Stimulated activated CD4-positive, alpha-beta T cell treated with anti-CD3 and anti-CD28 coated beads, Interleukin-12 subunit alpha, Interleukin-12 subunit beta, amount 100 ng/mL, for 24 hours (primary cell): ENCODE results near the gene ZNF460.

Experiments
- DNase-seq, 2 experiments: peaks; one replicate each; pipeline ENCODE4 v3.0.0-alpha.2; 2020; ENCODE audit warnings: low read depth in 2 of 2

The ZNF460 gene

GRCh38 chr19:57279418-57280164, 694 bp upstream of the ZNF460 start:
- DNase-seq, result peak; percentile 69 to 72

- no peak for DNase-seq
These were observed 696 bp downstream of the ZNF460 start for GRCh38 chr19:57280962-57281400.

GRCh38 chr19:57282011-57282643, 1.8 kb downstream of the ZNF460 start:
- DNase-seq, result no peak

DNA sequence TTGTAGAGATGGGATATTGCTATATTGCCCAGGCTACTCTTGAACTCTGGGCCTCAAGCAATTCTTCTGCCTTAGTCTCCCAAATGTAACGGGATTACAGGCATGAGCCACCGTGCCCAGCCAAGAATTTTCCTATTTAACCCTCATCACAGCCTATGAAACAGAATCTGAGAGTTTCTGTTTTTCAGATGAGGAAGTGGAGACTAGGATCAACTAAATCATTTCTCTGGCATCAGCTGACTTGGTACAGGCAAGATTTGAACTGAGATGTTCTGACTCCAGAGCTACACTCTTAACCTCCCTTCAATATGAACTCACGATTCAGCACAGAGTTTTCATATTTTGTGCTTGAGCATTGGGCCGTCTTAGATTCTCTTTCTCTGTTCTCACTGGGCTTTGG, 8.1 kb downstream of the ZNF460 start:
- DNase-seq, result no peak

DNA sequence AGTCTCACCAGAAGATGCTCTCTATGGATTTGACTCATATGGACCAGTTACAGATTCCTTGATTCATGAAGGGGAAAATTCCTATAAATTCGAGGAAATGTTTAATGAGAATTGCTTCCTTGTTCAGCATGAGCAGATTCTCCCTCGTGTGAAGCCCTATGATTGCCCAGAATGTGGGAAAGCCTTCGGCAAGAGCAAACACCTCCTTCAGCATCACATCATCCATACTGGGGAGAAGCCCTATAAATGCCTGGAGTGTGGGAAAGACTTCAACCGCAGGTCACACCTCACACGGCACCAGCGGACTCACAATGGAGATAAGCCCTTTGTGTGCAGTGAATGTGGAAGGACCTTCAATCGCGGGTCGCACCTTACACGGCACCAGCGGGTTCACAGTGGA, 10.7 kb downstream of the ZNF460 start:
- no peak for DNase-seq

DNA sequence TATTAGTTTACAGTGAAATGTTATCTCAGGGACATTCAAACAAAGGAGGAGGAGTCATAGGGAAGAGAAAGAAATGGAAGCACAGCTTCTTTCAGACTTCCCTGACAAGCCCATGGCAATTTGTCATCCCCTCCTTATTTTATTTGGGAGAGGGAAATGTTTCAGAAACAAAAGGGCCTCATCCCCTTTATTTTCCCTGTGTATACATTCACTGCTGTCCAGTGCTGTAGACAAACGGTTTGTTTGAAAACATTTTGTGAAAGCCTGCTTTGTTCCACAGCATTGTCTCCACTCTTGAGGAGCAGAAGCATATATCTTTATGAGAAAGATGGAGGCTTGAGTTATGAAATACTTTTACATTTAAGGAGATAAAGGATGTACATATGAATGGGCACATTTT, 12.3 kb downstream of the ZNF460 start:
- DNase-seq, result no peak

GRCh38 chr19:57293719-57294118, 13.4 kb downstream of the ZNF460 start:
- no peak for DNase-seq

DNA sequence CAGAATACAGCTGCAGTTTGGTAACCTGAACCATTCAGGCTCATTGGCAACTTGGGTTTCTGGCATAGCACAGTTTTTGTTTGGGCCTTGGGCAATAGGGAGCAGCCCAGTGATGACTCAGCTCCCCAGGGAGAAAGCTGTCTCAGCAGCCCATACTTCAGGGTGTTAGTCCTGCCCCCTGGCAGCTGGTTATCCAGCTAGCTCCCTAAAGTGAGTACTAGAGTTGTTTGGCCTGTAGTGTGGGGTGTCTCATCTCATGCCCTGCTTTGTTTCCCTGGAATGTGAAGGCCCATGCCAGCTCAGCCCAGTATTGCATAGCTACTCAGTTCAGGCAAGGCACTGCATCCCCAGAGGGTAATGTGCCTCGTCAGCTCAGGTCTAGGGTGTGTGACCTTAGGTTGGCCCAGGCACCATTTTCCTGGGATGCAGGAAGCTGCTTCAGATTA, 21.8 kb downstream of the ZNF460 start:
- DNase-seq, result no peak

GRCh38 chr19:57302727-57303401, 22.6 kb downstream of the ZNF460 start:
- DNase-seq, result no peak

DNA sequence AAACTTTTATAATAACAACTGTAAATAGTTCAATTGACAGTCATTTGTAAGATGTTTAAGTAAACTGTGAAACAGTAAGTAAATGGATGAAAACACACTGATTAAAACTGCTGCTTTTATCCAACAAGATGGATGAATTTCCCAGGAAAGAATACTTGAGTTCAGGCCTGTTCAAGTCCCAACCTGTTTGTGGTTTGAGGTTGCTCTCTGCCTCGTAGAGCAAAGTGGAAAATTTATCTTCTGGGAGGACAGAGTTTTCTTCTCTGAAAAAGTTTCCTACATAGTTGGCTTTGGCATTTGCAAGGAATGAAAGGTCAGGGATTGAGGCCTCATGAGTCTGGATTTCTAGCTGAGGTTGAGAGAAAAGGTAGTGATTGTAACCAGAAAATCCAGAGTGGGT, 24.8 kb downstream of the ZNF460 start:
- DNase-seq, result no peak

GRCh38 chr19:57308514-57308913, 28.2 kb downstream of the ZNF460 start:
- DNase-seq, result no peak

- DNase-seq, result no peak
These were observed 30.5 kb downstream of the ZNF460 start for GRCh38 chr19:57310792-57311191.

- no peak for DNase-seq
These were observed 33.9 kb downstream of the ZNF460 start for GRCh38 chr19:57314146-57314545.

GRCh38 chr19:57317503-57317902, 37.2 kb downstream of the ZNF460 start:
- no peak for DNase-seq

- DNase-seq, result no peak
These were observed 39.5 kb downstream of the ZNF460 start for GRCh38 chr19:57319869-57320179.

DNA sequence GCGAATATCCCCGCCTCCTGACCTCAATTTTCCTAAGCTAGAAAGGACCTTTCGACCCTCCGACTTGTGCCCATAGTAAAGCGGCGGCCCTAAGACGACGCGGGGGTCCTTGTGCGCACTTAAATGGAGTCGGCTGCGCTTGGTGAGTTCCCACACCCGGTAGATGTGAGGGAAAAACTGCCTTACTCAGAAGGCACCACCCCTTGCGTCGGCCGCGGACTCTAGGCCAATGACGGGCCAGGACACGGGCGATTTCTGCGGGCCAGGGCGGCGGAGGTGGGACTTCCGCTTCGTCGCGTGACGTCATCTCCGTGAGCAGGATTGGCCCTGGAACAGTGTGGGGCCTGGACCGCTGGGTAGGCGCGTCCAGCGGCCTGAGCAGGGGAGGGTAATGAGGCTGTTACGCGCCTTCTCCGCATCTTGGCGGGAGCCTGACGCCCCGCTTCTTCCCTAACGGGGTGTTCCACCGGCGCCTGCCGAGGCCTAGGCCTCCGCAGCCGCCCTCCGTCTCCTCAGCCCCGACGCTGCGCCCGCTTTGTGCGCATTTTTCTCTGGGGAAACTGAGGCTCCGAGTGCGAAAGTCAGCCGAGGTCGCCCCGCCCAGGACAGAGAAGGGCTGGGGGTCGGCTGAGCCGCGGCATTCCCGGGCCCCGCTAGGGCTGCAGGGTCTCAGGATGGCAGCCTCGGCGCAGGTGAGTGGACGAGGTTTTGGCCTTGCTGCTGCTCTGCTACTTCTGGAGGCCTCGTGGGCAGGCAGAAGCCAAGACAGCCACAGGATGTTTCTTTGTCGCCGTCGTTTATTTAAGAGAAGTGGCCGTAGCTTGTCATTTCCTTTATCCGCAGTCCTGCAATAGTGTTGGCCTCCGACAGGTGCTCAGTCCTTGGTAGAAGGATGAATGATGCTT, 40.1 kb downstream of the ZNF460 start, which contains the start of gene ZNF543:
TSS of gene ZNF543 (plus strand) at position 293 of the 905 bp plus-strand sequence. CDS start at position 675, 382 bp downstream.
- DNase-seq, result peak; percentile 83 to 86

DNA sequence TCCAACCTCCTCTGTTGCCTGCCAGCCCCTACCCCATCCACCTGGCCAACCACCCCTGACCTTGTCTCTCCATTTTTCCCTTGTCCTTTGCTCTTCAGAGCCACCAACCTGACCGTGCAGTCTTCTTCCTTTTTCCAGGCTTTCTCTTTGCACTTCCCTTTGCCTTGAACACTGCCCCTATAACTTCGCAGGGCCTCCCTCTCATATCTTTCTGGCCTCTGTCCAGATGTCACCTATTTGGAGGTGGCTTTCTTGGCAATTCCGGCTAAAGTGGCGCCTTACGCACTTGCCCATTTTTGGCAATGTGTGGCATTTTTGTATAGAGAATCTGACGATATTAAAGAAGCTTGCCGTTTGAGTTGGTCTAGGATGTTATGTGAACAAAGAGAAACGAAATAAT, 40.8 kb downstream of the ZNF460 start:
- no peak for DNase-seq

GRCh38 chr19:57321751-57322150, 41.5 kb downstream of the ZNF460 start:
- no peak for DNase-seq

GRCh38 chr19:57324992-57325391, 44.7 kb downstream of the ZNF460 start:
- no peak for DNase-seq

DNA sequence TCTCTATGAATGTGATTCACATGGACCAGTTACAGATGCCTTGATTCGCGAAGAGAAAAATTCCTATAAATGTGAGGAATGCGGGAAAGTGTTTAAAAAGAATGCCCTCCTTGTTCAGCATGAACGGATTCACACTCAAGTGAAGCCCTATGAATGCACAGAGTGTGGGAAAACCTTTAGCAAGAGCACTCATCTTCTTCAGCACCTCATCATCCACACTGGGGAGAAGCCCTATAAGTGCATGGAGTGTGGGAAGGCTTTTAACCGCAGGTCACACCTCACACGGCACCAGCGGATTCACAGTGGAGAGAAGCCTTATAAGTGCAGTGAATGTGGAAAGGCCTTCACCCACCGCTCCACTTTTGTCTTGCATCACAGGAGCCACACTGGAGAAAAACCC, 47.7 kb downstream of the ZNF460 start:
- no peak for DNase-seq

DNA sequence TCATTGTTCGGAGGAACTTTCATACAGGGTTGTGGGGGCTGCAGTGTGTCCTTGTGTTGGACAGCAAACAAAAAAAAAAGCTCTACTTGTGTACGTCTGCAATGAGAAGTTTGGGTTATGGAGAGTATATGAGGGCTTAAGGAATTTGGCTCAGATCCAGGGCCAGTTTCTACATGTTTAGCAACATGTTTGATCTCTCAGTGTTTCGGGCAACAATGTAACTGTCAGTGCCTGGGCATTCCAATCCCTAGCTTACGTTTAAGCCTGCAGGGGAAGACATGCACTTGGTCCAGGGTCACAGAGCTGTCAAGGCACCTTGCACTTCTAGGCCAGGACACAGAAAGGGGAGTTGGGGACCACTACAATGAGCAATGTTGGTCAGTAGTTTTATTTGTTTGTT, 53.9 kb downstream of the ZNF460 start:
- no peak for DNase-seq

DNA sequence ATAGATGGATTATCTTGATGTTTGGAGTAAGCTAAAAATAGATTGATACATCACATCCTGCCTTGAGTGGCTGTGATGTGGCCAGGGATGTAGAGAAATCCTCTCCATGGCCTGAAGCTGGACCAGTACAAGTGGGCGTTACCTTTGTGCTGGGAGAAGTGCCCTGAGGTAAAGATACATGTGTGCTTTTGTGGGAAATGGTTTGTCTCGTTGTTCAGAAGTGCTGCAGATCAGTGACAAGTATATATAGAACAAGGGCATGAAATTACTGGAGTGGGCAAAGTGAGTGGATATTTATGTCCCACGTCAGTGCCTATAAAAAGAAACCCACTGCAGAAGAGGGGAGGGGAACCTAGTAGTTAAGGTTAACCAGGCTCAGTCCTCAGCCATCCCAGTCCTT, 58.6 kb downstream of the ZNF460 start:
- DNase-seq, result no peak
